ENCODE data around the gene ARFIP1. TPM values are rescaled to one million over a fixed set of nuclear protein-coding genes. Genes with fewer than 3 reads are reported as not detected.
A peak's percentile ranks its signal among the peaks of the same experiment; 100 is the strongest.
"Not testable (repeated sequence)": the region's sequence is repeated elsewhere in the genome, so short reads cannot be mapped to it uniquely, and the experiment has no call there.

ARFIP1 gene
- polyA plus RNA-seq, 1 donor from 2014 or later: 18.2 TPM

DNA sequence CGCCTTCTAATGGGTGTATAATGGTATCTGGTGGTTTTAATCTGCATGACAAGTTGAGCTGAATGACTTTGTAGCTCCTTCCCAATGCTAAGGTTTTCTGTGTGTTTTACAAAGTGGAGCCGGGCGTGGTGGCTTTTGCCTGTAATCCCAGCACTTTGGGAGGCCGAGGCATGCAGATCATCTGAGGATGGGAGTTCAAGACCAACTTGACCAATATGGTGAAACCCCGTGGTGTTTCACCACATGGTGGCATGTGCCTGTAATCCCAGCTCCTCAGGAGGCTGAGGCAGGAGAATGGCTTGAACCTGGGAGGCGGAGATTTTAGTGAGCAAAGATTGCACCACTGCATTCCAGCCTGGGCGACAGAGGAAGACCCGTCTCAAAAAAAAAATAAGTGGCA, 28.9 kb downstream of the ARFIP1 start:
- peaks cover 15% of the 10 kb centered on the region for H3K36me3 Mint-ChIP-seq
- peaks cover 16 to 23% (median 22%) of the 10 kb centered on the region in 3 donors for H3K4me1 Mint-ChIP-seq
- peaks cover 2 to 9% (median 5%) of the 10 kb centered on the region in 3 donors for H3K9me3 Mint-ChIP-seq
- no peak overlapping the region for H3K4me3 Mint-ChIP-seq
- peak overlapping the region in 1 of 3 donors; percentile 46 for H3K27ac Mint-ChIP-seq
- H3K27me3 Mint-ChIP-seq: no peaks in the 10 kb centered on the region

- peaks cover 2 to 20% (median 14%) of the 10 kb centered on the region in 3 donors for H3K9me3 Mint-ChIP-seq
- H3K27me3 Mint-ChIP-seq: no peaks in the 10 kb centered on the region
- H3K27ac Mint-ChIP-seq: no peak overlapping the region
- H3K4me1 Mint-ChIP-seq: peaks cover 10 to 27% (median 21%) of the 10 kb centered on the region in 3 donors
- H3K36me3 Mint-ChIP-seq: peaks cover 25% of the 10 kb centered on the region
- no peak overlapping the region for H3K4me3 Mint-ChIP-seq
Measured at GRCh38 chr4:152810715-152811287, 31.0 kb downstream of the ARFIP1 start.

DNA sequence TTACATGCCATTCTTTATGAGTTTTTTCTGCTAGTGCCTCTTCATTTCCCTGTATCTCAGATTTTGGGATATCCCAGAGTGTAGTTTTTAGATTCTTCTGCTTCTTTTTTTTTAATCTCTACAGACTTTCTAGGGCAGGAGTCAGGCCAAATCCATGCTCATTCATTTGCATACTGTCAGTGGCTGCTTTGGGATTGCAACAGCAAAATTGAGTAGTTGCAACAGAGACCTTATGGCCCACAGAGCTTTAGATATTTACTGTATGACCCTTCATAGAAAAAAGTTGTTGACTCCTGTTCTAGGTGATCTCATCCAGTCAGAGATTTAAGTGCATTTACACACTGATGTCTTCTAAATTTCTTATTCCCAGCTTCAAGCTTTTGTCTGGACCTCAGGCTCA, 35.3 kb downstream of the ARFIP1 start:
- H3K27ac Mint-ChIP-seq: peak overlapping the region in 2 of 3 donors; percentile 1 to 35
- H3K27me3 Mint-ChIP-seq: no peaks in the 10 kb centered on the region
- peaks cover 2 to 26% (median 14%) of the 10 kb centered on the region in 3 donors for H3K9me3 Mint-ChIP-seq
- H3K36me3 Mint-ChIP-seq: peaks cover 31% of the 10 kb centered on the region
- no peak overlapping the region for H3K4me3 Mint-ChIP-seq
- H3K4me1 Mint-ChIP-seq: peaks cover 16 to 32% (median 20%) of the 10 kb centered on the region in 3 donors

DNA sequence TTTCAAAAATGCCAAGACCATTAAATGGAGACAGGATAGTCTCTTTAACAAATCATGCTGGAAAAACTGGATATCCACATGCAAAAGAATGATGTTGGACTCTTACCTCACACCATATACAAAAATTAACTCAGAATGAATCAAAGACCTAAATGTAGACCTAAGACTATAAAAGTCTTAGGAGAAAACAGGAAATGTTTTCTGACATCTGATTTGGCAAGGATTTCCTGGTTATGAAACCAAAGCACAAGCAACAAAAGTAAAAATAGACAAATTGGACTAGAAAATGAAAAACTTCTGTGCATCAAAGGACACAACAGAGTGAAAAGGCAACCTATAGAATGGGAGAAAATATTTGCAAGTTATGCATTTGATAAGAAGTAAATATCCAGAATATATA, 37.6 kb downstream of the ARFIP1 start:
- Mint-ChIP-seq H3K27ac (no peak overlapping the region), H3K36me3 (peaks cover 29% of the 10 kb centered on the region), H3K27me3 (no peaks in the 10 kb centered on the region), H3K9me3 (peaks cover 0 to 26% (median 14%) of the 10 kb centered on the region in 3 donors), H3K4me3 (peak overlapping the region in 2 of 4 donors; percentile 19 to 61), H3K4me1 (peaks cover 16 to 32% (median 18%) of the 10 kb centered on the region in 3 donors)

GRCh38 chr4:152819026-152819645, 39.4 kb downstream of the ARFIP1 start:
- Mint-ChIP-seq H3K27me3 (no peaks in the 10 kb centered on the region), H3K36me3 (peaks cover 29% of the 10 kb centered on the region), H3K9me3 (peaks cover 0 to 17% (median 9%) of the 10 kb centered on the region in 3 donors), H3K27ac (no peak overlapping the region), H3K4me1 (peaks cover 13 to 26% (median 16%) of the 10 kb centered on the region in 3 donors), H3K4me3 (no peak overlapping the region)

DNA sequence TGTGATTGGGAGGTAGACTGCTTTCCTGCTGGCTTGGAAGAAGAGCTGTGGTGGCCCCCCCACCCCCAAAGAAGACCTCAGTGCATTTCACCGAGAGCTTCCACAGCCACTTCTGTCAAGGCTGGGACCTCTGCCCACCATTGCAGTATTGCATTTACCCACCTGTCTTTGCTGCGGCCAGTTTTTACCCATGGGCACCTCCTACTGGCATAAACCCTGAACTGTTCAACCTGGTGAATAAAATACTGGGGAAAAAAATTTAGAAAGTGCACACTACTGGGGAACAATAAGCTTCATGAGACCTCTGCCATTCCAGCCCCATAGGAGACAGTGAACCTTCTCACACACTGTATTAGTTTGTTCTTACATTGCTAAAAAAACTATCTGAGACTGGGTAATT, 40.3 kb downstream of the ARFIP1 start:
- Mint-ChIP-seq H3K27me3 (no peaks in the 10 kb centered on the region), H3K36me3 (peaks cover 23% of the 10 kb centered on the region)

DNA sequence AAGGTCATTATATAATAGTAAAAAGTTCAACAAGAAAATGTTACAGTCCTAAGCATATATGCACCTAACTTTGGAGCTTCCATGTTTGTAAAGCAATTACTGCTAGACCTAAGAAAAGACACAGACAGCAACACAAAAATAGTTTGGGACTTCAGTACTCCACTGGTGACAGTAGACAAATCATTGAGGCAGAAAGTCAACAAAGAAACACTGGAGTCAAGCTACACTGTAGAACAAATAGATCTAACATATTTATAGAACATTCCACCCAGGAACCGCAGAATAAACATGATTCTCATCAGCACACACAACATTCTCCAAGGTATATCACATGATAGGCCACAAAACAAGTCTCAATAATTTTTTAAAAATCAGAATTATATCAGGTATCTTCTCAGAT, 42.6 kb downstream of the ARFIP1 start:
- Mint-ChIP-seq H3K9me3 (peaks cover 0 to 9% (median 0%) of the 10 kb centered on the region in 3 donors), H3K27me3 (no peaks in the 10 kb centered on the region), H3K36me3 (peaks cover 11% of the 10 kb centered on the region), H3K4me3 (no peak overlapping the region), H3K4me1 (peaks cover 4 to 8% (median 5%) of the 10 kb centered on the region in 3 donors), H3K27ac (no peak overlapping the region)

More for the DNA sequence above, 40.3 kb downstream of the ARFIP1 start:
- Mint-ChIP-seq H3K27ac (peak overlapping the region in 1 of 3 donors; percentile 16), H3K9me3 (peaks cover 0 to 10% (median 3%) of the 10 kb centered on the region in 3 donors), H3K4me3 (no peak overlapping the region), H3K4me1 (peaks cover 13 to 24% (median 16%) of the 10 kb centered on the region in 3 donors)

GRCh38 chr4:152824561-152824960, 44.8 kb downstream of the ARFIP1 start:
- H3K4me1 Mint-ChIP-seq: no peaks in the 10 kb centered on the region
- H3K9me3 Mint-ChIP-seq: peaks cover 0 to 9% (median 0%) of the 10 kb centered on the region in 3 donors
- no peaks in the 10 kb centered on the region for H3K27me3 Mint-ChIP-seq
- no peak overlapping the region for H3K27ac Mint-ChIP-seq
- peaks cover 12% of the 10 kb centered on the region for H3K36me3 Mint-ChIP-seq
- H3K4me3 Mint-ChIP-seq: no peak overlapping the region

GRCh38 chr4:152825336-152825735, 45.6 kb downstream of the ARFIP1 start:
- Mint-ChIP-seq H3K27me3 (no peaks in the 10 kb centered on the region), H3K36me3 (peaks cover 14% of the 10 kb centered on the region), H3K27ac (no peak overlapping the region), H3K9me3 (peaks cover 0 to 9% (median 0%) of the 10 kb centered on the region in 3 donors), H3K4me3 (no peak overlapping the region), H3K4me1 (no peaks in the 10 kb centered on the region)

GRCh38 chr4:152828122-152828521, 48.4 kb downstream of the ARFIP1 start:
- peaks cover 0 to 15% (median 0%) of the 10 kb centered on the region in 3 donors for H3K9me3 Mint-ChIP-seq
- H3K27ac Mint-ChIP-seq: no peak overlapping the region
- H3K27me3 Mint-ChIP-seq: no peaks in the 10 kb centered on the region
- H3K4me1 Mint-ChIP-seq: no peaks in the 10 kb centered on the region
- peaks cover 23% of the 10 kb centered on the region for H3K36me3 Mint-ChIP-seq
- no peak overlapping the region for H3K4me3 Mint-ChIP-seq

- Mint-ChIP-seq H3K9me3 (peaks cover 0 to 10% (median 0%) of the 10 kb centered on the region in 3 donors), H3K4me3 (no peak overlapping the region), H3K27ac (no peak overlapping the region), H3K36me3 (peaks cover 33% of the 10 kb centered on the region), H3K27me3 (no peaks in the 10 kb centered on the region), H3K4me1 (no peaks in the 10 kb centered on the region)
Measured at GRCh38 chr4:152831416-152831815, 51.7 kb downstream of the ARFIP1 start.

DNA sequence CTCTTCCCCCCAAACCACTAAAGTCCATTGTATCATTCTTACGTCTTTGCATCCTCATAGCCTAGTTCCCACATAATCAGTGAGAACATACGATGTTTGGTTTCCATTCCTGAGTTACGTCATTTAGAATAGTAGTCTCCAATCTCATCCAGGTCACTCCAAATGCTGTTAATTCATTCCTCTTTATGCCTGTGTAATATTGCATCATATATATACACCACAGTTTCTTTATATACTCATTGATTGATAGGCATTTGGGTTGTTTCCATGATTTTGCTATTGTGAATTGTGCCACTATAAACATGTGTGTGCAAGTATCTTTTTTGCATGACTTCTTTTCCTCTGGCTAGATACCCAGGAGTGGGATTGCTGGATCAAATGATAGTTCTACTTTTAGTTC, 57.2 kb downstream of the ARFIP1 start:
- Mint-ChIP-seq H3K4me3 (no peak overlapping the region), H3K27me3 (no peaks in the 10 kb centered on the region), H3K9me3 (peaks cover 0 to 6% (median 3%) of the 10 kb centered on the region in 3 donors), H3K4me1 (peaks cover 11 to 14% (median 13%) of the 10 kb centered on the region in 3 donors), H3K36me3 (peaks cover 25% of the 10 kb centered on the region), H3K27ac (no peak overlapping the region)

GRCh38 chr4:152839729-152840128, 60.0 kb downstream of the ARFIP1 start:
- H3K9me3 Mint-ChIP-seq, H3K27me3 Mint-ChIP-seq: not testable (repeated sequence)
- Mint-ChIP-seq H3K4me3 (peak overlapping the region in 2 of 4 donors; percentile 30 to 43), H3K27ac (peak overlapping the region in 2 of 3 donors; percentile 36 to 41), H3K36me3 (peaks cover 15% of the 10 kb centered on the region), H3K4me1 (peaks cover 11 to 14% (median 13%) of the 10 kb centered on the region in 3 donors)

DNA sequence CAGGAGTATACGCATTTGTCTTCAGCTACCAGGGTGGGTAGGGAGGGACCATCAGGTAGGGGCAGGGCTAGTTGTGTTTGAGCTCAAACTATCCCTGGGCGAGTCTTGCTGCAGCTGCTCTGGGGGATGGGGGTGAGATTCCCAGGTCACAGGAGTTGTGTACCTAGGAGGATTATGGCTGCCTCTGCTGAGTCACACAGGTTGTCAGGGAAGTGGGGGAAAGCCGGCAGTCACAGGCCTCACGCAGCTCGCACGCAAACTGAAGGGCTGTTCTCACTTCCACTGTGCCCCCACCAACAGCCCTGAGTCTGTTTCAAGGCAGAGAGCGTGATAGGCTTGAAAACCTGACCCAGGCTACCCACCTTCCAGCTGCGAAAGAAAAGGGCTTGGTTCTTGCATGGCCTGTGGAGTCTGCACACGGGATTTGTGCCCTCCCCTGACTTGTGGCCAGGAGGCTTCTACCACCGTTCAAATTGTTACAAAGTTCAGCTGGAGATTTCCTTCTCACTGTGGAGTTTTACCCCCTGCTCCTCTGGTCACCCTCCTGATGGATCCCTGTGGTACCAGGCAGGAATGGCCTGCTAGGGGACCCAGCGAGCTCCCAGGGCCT, 63.8 kb downstream of the ARFIP1 start:
- Mint-ChIP-seq H3K9me3 (peaks cover 0 to 3% (median 0%) of the 10 kb centered on the region in 3 donors), H3K36me3 (peaks cover 3% of the 10 kb centered on the region), H3K27me3 (no peaks in the 10 kb centered on the region), H3K27ac (no peak overlapping the region), H3K4me1 (peaks cover 12 to 19% (median 16%) of the 10 kb centered on the region in 3 donors), H3K4me3 (no peak overlapping the region)

DNA sequence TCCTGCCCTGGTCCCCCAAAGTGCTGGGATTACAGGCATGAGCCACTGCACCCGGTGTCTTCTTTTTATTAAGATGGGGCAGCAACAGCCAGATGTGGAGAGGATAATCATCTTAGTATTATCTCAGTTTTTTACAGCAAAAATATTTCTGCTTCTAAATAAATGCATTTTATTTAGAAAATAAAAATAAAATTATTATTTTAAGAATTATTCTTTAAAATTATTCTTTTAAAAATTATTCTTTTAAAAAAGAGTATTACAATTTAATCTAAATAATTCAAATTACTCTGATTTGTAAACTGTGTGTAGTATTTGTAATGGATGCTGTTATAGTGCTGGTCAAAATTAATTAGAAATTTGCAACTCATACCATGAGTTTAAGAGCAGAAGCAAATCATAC, 67.6 kb downstream of the ARFIP1 start:
- Mint-ChIP-seq H3K4me3 (peak overlapping the region in 1 of 4 donors; percentile 61), H3K9me3 (no peaks in the 10 kb centered on the region), H3K27ac (peak overlapping the region in 1 of 3 donors; percentile 6), H3K36me3 (peaks cover 1% of the 10 kb centered on the region), H3K27me3 (no peaks in the 10 kb centered on the region), H3K4me1 (peaks cover 21 to 34% (median 25%) of the 10 kb centered on the region in 3 donors)

All from IgD-negative memory B cell (primary cell).